ENCODE measurements around the gene EFL1.

DNA sequence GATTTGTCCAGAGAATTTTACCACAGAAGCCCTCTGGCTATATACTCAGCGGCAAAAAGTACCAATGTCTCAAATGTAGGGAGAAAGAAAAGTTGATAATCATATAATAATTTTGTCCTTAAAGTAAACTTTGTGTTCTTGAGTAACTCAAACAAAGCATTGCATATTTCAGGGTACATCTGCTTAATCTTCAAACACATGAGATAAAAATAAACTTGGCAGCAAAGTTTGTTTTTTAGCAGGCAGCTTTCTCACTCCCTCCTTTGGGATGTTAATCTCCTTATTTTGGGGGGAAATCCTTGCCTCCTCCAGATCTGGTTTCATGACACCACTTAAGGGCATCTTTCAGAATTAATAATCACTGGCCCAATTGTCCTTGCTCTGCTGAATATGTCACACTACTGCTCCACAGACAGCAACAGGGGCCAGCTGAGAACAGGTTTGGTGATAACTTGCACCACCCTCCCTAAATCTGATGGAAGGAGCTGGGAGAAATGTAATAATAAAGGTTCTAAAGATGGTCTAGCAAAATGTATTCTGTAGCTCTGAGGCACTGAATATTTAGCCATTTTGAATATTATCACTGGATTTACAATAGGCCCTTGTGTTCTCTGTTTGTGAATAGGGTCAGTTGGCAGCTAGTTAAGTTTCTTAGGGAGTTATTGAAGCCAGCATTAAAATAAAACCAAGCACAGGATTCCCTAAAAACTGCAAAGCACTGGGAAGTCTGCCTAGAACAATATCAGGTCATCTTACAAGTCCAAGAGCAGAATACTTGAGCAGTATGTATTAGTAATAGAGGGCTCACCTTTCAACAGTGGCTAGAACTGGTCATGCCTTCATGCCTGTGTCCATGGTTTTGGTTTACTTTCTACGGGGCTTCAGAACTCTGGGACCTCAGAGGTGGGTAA lies 79.2 kb downstream of the EFL1 start:
- TF ChIP-seq EZH2 (IDR thresholded peaks at IDR 0.05; ENCODE audit: borderline replicate concordance, low read length) = no peak
- TF ChIP-seq, protein P1, sequence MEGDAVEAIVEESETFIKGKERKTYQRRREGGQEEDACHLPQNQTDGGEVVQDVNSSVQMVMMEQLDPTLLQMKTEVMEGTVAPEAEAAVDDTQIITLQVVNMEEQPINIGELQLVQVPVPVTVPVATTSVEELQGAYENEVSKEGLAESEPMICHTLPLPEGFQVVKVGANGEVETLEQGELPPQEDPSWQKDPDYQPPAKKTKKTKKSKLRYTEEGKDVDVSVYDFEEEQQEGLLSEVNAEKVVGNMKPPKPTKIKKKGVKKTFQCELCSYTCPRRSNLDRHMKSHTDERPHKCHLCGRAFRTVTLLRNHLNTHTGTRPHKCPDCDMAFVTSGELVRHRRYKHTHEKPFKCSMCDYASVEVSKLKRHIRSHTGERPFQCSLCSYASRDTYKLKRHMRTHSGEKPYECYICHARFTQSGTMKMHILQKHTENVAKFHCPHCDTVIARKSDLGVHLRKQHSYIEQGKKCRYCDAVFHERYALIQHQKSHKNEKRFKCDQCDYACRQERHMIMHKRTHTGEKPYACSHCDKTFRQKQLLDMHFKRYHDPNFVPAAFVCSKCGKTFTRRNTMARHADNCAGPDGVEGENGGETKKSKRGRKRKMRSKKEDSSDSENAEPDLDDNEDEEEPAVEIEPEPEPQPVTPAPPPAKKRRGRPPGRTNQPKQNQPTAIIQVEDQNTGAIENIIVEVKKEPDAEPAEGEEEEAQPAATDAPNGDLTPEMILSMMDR (IDR thresholded peaks at IDR 0.05; ENCODE audit: low read length) = no peak

Measured in OCI-LY1 (cell line).